Activated B cell treated with CpG ODN at 0.5 μM for 24 hours (primary cell): ENCODE results near the gene DNAJC7. TPM values are rescaled to one million over a fixed set of nuclear protein-coding genes. Genes with fewer than 3 reads are reported as not detected.

Experiments used
- ATAC-seq: fragments of 200-7000 bp; cut with Tn5 transposase; one replicate; pipeline ENCODE4 v1.10.0; 2021; ENCODE audit warnings: low read depth, mild to moderate bottlenecking, moderate library complexity
- CTCF ChIA-PET: fragments of 350-600 bp; sonication (Branson Sonifier 250); formaldehyde crosslinking; loops from one replicate; lab custom pipeline; 2021; ENCODE audit warnings: antibody characterized with exemption; lab: Charles Lee
- POLR2A ChIA-PET: fragments of 350-600 bp; sonication (Branson Sonifier 250); formaldehyde crosslinking; loops from one replicate; lab custom pipeline; 2021; ENCODE audit warnings: antibody characterized with exemption; lab: Charles Lee
- DNase-seq: peaks from one replicate; pipeline ENCODE4 v3.0.0; 2022
- H3K27ac Mint-ChIP-seq: one replicate; pipeline ENCODE4 v1.8.0; 2020; ENCODE audit warnings: mixed read lengths
- H3K27me3 Mint-ChIP-seq: one replicate; pipeline ENCODE4 v1.8.0; 2021; ENCODE audit warnings: mixed read lengths
- H3K36me3 Mint-ChIP-seq: one replicate; pipeline ENCODE4 v1.8.0; 2021; ENCODE audit warnings: low read depth, mixed read lengths
- H3K4me1 Mint-ChIP-seq: one replicate; pipeline ENCODE4 v1.8.0; 2021; ENCODE audit warnings: mixed read lengths
- H3K4me3 Mint-ChIP-seq: one replicate; pipeline ENCODE4 v1.8.0; 2020; ENCODE audit warnings: mild to moderate bottlenecking, mixed read lengths
- H3K9me3 Mint-ChIP-seq: one replicate; pipeline ENCODE4 v1.8.0; 2020; ENCODE audit warnings: mixed read lengths
- intact Hi-C: fragments of 100-400 bp; cut with micrococcal nuclease; formaldehyde crosslinking; loops from one replicate; pipeline ENCODE4 v1.15.1; 2024
- total RNA-seq: library from RNA; stranded (reverse); gene quantifications from 2 replicates; pipeline ENCODE4 v1.2.3, GENCODE V29; 2022
- TF ChIP-seq, protein P1 (sequence below): fragments of 200-600 bp; IDR thresholded peaks from one replicate; pipeline ENCODE4 v1.8.0; 2022; ENCODE audit warnings: antibody characterized with exemption, mild to moderate bottlenecking

Gene DNAJC7
- total RNA-seq, 1 donor from 2014 or later, result 152 TPM

DNA sequence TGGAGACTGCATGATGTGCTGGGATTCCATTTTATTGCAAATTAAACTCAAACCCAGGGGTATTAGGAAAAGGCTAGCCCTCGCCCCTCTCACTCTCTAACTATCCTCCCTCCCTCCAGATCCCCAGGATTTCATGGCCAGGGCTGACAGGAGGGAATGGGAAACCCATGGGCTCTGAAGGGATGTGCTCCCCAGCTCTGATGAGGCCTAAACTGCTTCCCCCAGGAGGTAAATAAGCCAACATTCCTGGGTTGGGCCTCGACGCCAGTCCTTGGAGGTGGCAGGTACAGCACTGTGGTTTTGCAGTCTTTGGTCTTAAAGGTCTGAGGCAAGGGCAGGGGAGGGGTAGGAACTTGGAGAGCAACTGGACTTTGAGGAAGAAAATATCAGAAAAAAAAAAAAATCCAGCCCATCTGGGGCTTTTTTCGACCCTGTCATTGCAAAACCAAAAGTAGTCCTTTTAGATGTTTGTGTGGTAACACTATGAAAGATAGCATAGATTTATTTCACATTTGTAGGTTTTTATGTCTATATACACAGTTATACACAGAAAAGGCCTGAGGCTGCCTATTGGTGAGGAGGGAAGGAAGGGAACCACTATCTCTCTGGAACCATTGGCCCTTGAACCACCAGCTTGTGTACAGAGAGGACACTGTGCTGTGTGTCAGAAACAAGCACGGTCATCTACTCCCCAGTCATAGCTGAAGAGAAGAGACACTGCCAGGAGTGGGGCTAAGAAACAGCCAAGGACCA, 21.2 kb upstream of the DNAJC7 start:
- intact Hi-C loops, result no loop called here
- Mint-ChIP-seq H3K27ac (no peak overlapping the region), H3K4me3 (no peak overlapping the region), H3K36me3 (no peaks in the 10 kb centered on the region), H3K27me3 (no peaks in the 10 kb centered on the region), H3K9me3 (no peaks in the 10 kb centered on the region), H3K4me1 (no peaks in the 10 kb centered on the region)
- CTCF ChIA-PET, result no interaction called here
- DNase-seq (no peak), ATAC-seq (no peak)
- POLR2A ChIA-PET, result no interaction called here
- TF ChIP-seq, protein P1, sequence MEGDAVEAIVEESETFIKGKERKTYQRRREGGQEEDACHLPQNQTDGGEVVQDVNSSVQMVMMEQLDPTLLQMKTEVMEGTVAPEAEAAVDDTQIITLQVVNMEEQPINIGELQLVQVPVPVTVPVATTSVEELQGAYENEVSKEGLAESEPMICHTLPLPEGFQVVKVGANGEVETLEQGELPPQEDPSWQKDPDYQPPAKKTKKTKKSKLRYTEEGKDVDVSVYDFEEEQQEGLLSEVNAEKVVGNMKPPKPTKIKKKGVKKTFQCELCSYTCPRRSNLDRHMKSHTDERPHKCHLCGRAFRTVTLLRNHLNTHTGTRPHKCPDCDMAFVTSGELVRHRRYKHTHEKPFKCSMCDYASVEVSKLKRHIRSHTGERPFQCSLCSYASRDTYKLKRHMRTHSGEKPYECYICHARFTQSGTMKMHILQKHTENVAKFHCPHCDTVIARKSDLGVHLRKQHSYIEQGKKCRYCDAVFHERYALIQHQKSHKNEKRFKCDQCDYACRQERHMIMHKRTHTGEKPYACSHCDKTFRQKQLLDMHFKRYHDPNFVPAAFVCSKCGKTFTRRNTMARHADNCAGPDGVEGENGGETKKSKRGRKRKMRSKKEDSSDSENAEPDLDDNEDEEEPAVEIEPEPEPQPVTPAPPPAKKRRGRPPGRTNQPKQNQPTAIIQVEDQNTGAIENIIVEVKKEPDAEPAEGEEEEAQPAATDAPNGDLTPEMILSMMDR, result no peak

DNA sequence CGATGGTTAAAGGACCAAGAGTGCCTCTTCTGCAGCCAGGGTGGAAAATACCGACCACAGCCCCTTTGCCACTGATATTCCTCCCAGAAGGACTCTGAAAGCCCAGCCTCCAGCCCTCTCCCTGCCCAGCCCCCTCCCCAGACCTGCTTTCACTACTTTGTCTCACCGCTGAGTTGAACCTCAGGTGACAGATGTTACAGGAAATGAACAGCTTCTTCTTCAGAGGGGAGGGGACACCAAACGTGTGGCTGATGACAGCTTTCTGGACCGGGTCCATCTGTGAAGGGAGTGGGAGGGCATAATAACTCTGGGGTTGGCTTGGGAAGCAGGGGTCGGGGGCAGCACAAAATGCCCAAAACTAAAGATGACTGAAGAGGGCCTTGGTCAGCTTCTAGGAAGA, 16.8 kb upstream of the DNAJC7 start:
- TF ChIP-seq, protein P1, result no peak
- CTCF ChIA-PET, result no interaction called here
- H3K9me3 Mint-ChIP-seq, result no peaks in the 10 kb centered on the region
- intact Hi-C loops, result no loop called here
- no peaks in the 10 kb centered on the region for H3K36me3 Mint-ChIP-seq
- H3K4me1 Mint-ChIP-seq, result no peaks in the 10 kb centered on the region
- ATAC-seq (no peak), DNase-seq (no peak)
- H3K4me3 Mint-ChIP-seq, result no peak overlapping the region
- POLR2A ChIA-PET, result no interaction called here
- H3K27me3 Mint-ChIP-seq, result no peaks in the 10 kb centered on the region
- no peak overlapping the region for H3K27ac Mint-ChIP-seq

DNA sequence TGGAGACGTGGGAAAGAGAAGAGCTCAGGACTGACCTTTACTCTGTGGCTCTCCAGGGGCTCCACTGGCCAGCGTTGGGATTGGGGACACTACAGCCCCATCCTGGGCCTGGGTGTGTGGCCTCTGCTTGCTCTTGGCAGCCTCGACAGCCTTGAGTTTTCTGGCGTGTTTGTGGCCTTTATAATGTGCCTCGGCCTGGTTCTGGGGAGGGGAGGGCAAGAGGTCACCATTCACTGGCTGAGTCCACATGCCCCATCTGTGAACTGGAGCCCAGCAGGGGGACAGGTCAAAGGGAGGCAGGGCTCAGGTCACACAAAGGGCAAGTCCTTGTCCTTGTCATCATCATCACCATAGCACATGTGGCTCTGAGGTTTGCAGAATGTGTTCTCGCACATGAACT, 14.3 kb upstream of the DNAJC7 start:
- ChIA-PET CTCF (interaction anchor here (2.4 kb wide), 1 partner anchor 12 kb away, joined by 9 read pairs; the partner anchor contains the start of gene NKIRAS2), POLR2A (interaction anchor here (1.2 kb wide), 1 partner anchor 10 kb away, joined by 3 read pairs; no protein-coding TSS in a partner anchor)
- H3K36me3 Mint-ChIP-seq, result no peaks in the 10 kb centered on the region
- H3K4me1 Mint-ChIP-seq, result no peaks in the 10 kb centered on the region
- no peak overlapping the region for H3K4me3 Mint-ChIP-seq
- DNase-seq, result no peak
- no peaks in the 10 kb centered on the region for H3K27me3 Mint-ChIP-seq
- H3K9me3 Mint-ChIP-seq, result no peaks in the 10 kb centered on the region
- ATAC-seq, result no peak
- TF ChIP-seq, protein P1, result no peak
- intact Hi-C loops, result no loop called here
- H3K27ac Mint-ChIP-seq, result no peak overlapping the region

DNA sequence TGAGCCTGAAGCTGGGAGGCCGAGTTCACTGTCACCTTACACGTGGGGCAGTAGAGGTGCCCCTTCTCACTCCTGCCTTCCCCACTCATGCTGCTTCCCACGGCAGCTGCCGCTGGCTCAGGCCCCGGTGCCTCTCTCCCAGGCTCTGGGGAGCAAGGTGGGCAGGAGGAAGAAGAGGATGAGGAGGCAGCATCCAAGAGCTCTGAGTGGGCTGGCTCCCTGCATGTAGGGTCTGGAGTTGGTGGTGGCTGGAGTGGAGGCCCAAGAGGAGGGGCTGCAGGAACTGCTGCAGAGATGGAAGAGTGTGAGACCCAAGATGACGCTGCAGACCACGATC, 11.5 kb upstream of the DNAJC7 start:
- intact Hi-C loops, result no loop called here
- no peaks in the 10 kb centered on the region for H3K27me3 Mint-ChIP-seq
- no peak overlapping the region for H3K27ac Mint-ChIP-seq
- TF ChIP-seq, protein P1, result no peak
- peaks cover 14% of the 10 kb centered on the region for H3K4me1 Mint-ChIP-seq
- CTCF ChIA-PET, result interaction anchor here (1.1 to 1.7 kb wide), 2 partner anchors 11 to 87 kb away, joined by 4 to 5 read pairs; partner anchors contain the start of gene DNAJC7
- H3K9me3 Mint-ChIP-seq, result no peaks in the 10 kb centered on the region
- POLR2A ChIA-PET, result no interaction called here
- no peak overlapping the region for H3K4me3 Mint-ChIP-seq
- no peak for ATAC-seq
- DNase-seq, result no peak
- peaks cover 12% of the 10 kb centered on the region for H3K36me3 Mint-ChIP-seq

DNA sequence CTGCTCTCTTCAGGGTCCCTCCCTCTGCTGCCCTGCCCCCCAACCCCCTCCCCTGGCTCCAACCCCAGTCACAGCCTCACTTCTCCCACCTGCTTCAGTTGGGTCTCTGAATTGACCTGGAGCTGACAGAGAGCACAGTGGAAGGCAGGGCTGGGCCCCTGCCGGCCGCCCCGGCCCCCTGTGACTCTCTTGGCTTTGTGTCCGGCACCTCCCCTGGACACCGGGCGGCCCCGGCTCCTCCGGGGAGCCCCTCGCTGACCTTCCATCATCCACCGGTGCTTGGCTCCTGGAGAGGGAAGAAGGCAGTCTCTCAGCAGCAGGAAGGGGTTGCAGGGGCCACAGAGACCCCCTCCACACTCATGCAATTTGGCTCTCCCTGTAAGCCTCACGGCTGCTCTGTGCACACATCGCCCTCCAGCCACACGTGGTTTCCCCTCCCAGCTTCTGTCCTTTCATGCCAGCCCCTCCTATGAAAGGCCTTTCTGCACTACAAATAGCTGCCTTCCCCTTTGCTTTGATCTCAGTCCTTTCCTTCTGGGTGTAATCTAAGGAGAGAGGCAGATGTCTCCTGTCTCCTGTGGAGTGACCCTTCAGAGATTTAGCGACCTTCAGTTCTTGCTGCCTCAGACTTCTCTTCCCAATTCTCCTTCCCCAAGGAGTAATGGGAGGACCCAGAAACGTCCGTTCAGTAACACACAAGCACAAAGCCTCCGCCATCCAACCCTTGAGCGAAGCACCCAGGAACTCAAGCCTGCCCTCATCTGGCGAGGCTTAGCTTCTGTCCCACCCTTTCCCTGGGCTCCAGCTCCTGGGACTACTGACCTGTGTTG, 10.9 kb upstream of the DNAJC7 start:
- TF ChIP-seq, protein P1, result no peak
- ChIA-PET CTCF (interaction anchor here (1.1 to 2.8 kb wide), 3 partner anchors 11 to 88 kb away, joined by 4 to 12 read pairs (median 5); partner anchors contain the start of gene DNAJC7), POLR2A (interaction anchor here (2.6 kb wide), 1 partner anchor 11 kb away, joined by 11 read pairs; the partner anchor contains the start of gene DNAJC7)
- Mint-ChIP-seq H3K36me3 (peaks cover 17% of the 10 kb centered on the region), H3K27me3 (no peaks in the 10 kb centered on the region), H3K4me1 (peaks cover 18% of the 10 kb centered on the region), H3K27ac (no peak overlapping the region), H3K9me3 (no peaks in the 10 kb centered on the region), H3K4me3 (no peak overlapping the region)
- ATAC-seq (no peak), DNase-seq (no peak)
- intact Hi-C loops, result no loop called here
